ENCODE data around the gene MAP3K4. TPM values are rescaled to one million over a fixed set of nuclear protein-coding genes. Genes with fewer than 3 reads are reported as not detected.

The MAP3K4 gene
- total RNA-seq, 1 experiment from 2014 or later: 54.3 TPM

- H3K9ac ChIP-seq (ENCODE audit: extremely low read depth, insufficient read length, low read length): no peak overlapping the region
- no peak for TF ChIP-seq CTCF (conservative IDR thresholded peaks at IDR 0.05)
- no peaks in the 10 kb centered on the region for H3K9me3 ChIP-seq (ENCODE audit: control insufficient read depth, low read depth, low read length)
- H3K36me3 Mint-ChIP-seq (ENCODE audit: insufficient read depth in 1 of 3, low read depth in 3 of 3): no peaks in the 10 kb centered on the region; a peak in 1 of 7 replicates
- WGBS (ENCODE audit: extremely low coverage, insufficient read length, low lambda C conversion rate): no CpG with 5 or more reads among the region's 1 CpG
- no peak overlapping the region for H2AFZ ChIP-seq (ENCODE audit: low read length)
- no peaks in the 10 kb centered on the region for H3K27me3 ChIP-seq (ENCODE audit: insufficient read depth, low read length)
- H3K4me1 ChIP-seq (ENCODE audit: insufficient read depth, low read length): 0 out of 2 replicates have a peak, but pooled peaks cover 3% of the 10 kb centered on the region
- no peak overlapping the region for H3K14ac ChIP-seq (ENCODE audit: insufficient read depth, low read length)
- no peak overlapping the region for H3K23ac ChIP-seq (ENCODE audit: insufficient read length, low read depth, low read length)
- no peak overlapping the region for H2BK12ac ChIP-seq (ENCODE audit: insufficient read length, low read depth, low read length)
- no peak overlapping the region for H2AK5ac ChIP-seq (ENCODE audit: insufficient read length, low read length)
- no peak overlapping the region for H2BK5ac ChIP-seq (ENCODE audit: insufficient read length, low read length)
- H3K4me1 Mint-ChIP-seq: no peaks in the 10 kb centered on the region
- no peak overlapping the region for H3K4me2 ChIP-seq (ENCODE audit: insufficient read depth, insufficient read length, low read length)
- H3K79me1 ChIP-seq (ENCODE audit: insufficient read depth, low read depth, low read length, poor library complexity, severe bottlenecking): no peaks in the 10 kb centered on the region
- H3K79me2 ChIP-seq (ENCODE audit: insufficient read depth, low read length): no peaks in the 10 kb centered on the region
- H3K4ac ChIP-seq (ENCODE audit: low read depth, low read length): no peak overlapping the region
- no peak overlapping the region for H3K56ac ChIP-seq (ENCODE audit: insufficient read length, low read depth, low read length)
- H2BK120ac ChIP-seq (ENCODE audit: low read depth, low read length, poor library complexity, severe bottlenecking): no peak overlapping the region
- no peak overlapping the region for H4K91ac ChIP-seq (ENCODE audit: insufficient read length, low read depth, low read length)
- H4K20me1 ChIP-seq (ENCODE audit: control insufficient read depth, insufficient read depth, insufficient read length): no peaks in the 10 kb centered on the region
- no peaks in the 10 kb centered on the region for H3K23me2 ChIP-seq (ENCODE audit: insufficient read length, low read depth, low read length, poor library complexity, severe bottlenecking)
- no peak overlapping the region for H3K4me3 Mint-ChIP-seq
- no peak overlapping the region for H4K5ac ChIP-seq (ENCODE audit: insufficient read length, low read depth, low read length)
- no peak overlapping the region for H2BK15ac ChIP-seq (ENCODE audit: low read depth, low read length)
- H3K9me3 Mint-ChIP-seq: 0 out of 5 replicates have a peak, but pooled peaks cover 0 to 3% of the 10 kb centered on the region in 2 experiments
- no peak overlapping the region for H4K8ac ChIP-seq (replicated peaks; ENCODE audit: insufficient read length, low read depth, low read length)
- no peak for DNase-seq
- H3K27me3 Mint-ChIP-seq (ENCODE audit: low read depth): no peaks in the 10 kb centered on the region
- H3K27ac ChIP-seq (ENCODE audit: insufficient read length, low read depth, low read length): no peak overlapping the region
- H3K18ac ChIP-seq (ENCODE audit: insufficient read length, low read depth, low read length): no peak overlapping the region
- no peak overlapping the region for H3K27ac Mint-ChIP-seq
- H2BK20ac ChIP-seq (ENCODE audit: low read depth, low read length, poor library complexity, severe bottlenecking): no peak overlapping the region
- H3T11ph ChIP-seq (ENCODE audit: low read length): no peak overlapping the region
Measured at GRCh38 chr6:160967833-160968232, 23.7 kb upstream of the MAP3K4 start.
